Suprapubic skin (tissue), 3 donors: ENCODE measurements around the gene C1QL1.

ENCODE experiments used
- EP300 ChIP-seq: sonication (generic); formaldehyde crosslinking; IDR thresholded peaks from one replicate; pipeline ENCODE4 v1.6.1; 2017; ENCODE audit warnings: antibody characterized with exemption
- POLR2A ChIP-seq, 2 donors: fragments of 450-650 bp; IDR thresholded peaks; one replicate each; pipeline ENCODE4 v1.6.1; 2017; ENCODE audit warnings: antibody characterized with exemption in 2 of 2, mild to moderate bottlenecking in 2 of 2, moderate library complexity in 2 of 2
- TF ChIP-seq, protein P1 (sequence below), 2 donors: fragments of 200-600 bp in 1 of 2; fragments of 450-650 bp in 1 of 2; sonication (generic) in 1 of 2; IDR thresholded peaks; one replicate each; pipeline ENCODE4 v1.5.1; 2016 to 2019; ENCODE audit warnings: antibody characterized with exemption in 2 of 2, mild to moderate bottlenecking in 1 of 2, moderate library complexity in 1 of 2

DNA sequence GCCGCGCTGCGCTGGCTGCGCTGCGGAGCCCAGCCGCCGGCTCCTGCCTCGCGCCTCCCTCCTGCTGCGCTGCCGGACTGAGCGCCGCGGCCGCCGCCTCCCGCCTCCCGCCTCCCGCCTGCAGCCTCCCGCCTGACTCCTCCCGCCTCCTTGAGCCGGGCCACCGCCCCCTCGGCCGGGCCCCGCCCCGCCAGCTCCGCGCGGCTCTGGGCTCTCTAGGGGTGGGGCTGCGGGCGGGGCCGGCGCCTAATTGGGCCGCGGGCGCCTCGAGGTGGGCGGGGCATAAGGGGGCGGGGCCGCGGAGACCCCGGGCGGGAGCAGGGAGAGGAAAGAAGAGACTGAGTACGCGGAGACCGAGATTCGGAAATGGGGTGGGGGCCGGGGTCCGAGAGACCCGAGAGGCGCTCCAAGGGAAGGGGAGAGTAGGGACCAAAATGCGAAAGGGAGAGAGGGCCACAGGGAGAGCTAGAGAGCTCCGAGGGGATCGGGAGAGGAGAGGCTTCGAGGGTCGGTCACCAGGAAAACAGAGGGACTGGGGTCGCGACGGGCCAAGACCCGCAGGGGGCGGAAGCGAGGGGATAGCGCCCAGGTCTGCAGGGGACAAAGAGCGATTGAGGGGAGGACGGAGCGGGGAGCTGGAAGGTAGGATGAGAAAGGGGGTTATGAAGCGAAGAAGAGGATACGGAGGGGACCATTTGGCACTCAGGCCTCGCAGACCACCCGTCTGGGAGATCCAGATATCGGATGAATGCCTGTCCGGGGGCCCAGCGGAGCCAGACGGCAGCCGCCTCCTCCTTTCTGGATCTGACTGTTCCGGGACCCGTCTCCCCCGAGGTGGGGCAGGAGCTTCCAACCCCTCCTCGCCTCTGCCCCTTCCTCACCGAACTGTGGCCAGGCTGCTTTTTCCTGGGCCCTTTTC, at the start of gene C1QL1:
- TF ChIP-seq POLR2A (IDR thresholded peaks at IDR 0.05) (no peak), EP300 (no peak)
- TF ChIP-seq, protein P1, sequence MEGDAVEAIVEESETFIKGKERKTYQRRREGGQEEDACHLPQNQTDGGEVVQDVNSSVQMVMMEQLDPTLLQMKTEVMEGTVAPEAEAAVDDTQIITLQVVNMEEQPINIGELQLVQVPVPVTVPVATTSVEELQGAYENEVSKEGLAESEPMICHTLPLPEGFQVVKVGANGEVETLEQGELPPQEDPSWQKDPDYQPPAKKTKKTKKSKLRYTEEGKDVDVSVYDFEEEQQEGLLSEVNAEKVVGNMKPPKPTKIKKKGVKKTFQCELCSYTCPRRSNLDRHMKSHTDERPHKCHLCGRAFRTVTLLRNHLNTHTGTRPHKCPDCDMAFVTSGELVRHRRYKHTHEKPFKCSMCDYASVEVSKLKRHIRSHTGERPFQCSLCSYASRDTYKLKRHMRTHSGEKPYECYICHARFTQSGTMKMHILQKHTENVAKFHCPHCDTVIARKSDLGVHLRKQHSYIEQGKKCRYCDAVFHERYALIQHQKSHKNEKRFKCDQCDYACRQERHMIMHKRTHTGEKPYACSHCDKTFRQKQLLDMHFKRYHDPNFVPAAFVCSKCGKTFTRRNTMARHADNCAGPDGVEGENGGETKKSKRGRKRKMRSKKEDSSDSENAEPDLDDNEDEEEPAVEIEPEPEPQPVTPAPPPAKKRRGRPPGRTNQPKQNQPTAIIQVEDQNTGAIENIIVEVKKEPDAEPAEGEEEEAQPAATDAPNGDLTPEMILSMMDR (IDR thresholded peaks at IDR 0.05), result no peak
